GM18507 (cell line): Measurements from ENCODE around the gene IFNGR1.

Experiments
- DNase-seq: peaks from one replicate; pipeline ENCODE4 v3.0.0; 2011; ENCODE audit warnings: low read depth; ENCODE audit not compliant: insufficient read length; ENCODE audit errors: extremely low spot score
- FAIRE-seq: peaks from 2 replicates; lab custom pipeline; 2011; peaks lifted over from hg19 to GRCh38; lab: Jason Lieb, UNC

Gene IFNGR1

GRCh38 chr6:137237413-137238170 is 18.4 kb upstream of the IFNGR1 start:
- DNase-seq (no peak), FAIRE-seq (no peak)

DNA sequence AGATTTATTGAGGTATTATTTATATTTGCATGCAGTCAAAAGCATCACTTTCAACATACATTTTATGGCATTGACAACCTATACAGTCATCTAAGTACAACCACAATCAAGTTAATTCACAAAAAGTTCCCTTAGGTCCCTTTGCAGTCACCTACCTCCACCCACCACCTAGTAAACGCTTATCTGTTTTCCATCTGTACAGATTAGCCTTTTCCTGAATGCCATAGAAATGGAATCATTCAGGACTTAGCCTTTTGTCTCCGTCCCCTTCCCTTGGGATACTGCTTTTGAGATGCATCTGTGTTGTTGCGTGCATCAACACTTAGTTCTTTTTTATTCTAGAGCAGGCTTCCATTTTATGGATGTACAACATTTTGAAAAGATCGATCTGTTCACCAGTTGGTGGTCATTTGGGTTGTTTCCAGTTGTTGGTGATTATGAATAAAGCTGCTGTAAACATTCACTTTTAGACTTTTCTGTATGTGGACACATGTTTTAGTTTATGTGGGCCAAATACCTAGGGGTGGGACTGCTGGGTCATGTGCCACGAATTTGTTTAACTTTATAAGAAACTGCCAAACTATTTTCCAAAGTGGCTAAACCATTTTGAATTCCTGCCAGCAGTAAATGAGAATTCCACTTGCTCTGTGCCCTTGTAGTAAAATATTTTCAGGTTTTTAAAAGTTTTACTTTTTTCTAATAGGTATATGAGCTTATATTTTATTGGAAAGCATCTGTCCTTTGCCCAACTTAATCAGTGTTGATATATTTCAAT is 17.6 kb upstream of the IFNGR1 start:
- DNase-seq, result no peak
- FAIRE-seq, result no peak

DNA sequence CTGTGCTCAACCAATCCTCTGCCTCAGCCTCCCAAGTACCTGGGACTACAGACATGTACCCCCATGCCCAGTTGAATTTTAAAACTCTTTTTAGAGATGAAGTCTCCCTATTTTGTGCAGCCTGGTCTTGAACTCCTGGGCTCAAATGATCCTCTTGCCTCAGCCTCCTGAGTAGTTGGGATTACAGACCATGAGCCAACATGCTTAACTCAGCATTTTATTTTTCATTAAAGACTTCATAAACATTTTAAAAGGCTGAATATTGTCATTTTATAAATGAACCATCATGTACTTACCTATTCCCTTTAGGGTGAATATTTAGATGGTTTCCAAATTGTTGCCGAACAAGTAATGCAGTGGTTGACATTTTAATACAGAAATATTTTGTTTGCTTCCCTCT is 16.5 kb upstream of the IFNGR1 start:
- no peak for FAIRE-seq
- no peak for DNase-seq

GRCh38 chr6:137233911-137234863 is 15.0 kb upstream of the IFNGR1 start:
- peak; percentile 84 for FAIRE-seq
- DNase-seq, result no peak

GRCh38 chr6:137231895-137232294 is 12.7 kb upstream of the IFNGR1 start:
- FAIRE-seq, result peak; percentile 70
- no peak for DNase-seq

GRCh38 chr6:137230956-137231555 is 11.9 kb upstream of the IFNGR1 start:
- DNase-seq (no peak), FAIRE-seq (no peak)

DNA sequence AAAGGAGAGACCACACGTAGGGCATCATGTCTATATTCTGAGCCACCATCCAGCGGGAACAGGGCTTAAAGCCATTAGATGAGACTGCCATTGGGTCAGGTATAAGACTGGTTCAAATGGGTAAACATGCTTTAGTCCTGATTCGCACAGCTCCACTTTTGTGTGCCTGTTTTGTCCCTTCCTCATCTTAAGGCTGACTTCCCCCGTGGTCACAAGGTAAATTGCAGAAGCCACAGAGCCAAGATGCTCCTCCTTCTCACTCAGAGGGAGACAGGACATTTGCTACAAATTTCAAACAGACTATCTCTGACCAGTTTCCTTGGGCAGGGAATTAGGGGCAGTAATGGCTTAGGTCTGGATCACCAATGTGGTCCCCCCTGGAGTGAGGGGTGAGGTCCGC is 11.4 kb upstream of the IFNGR1 start:
- peak; percentile 12 for FAIRE-seq

DNA sequence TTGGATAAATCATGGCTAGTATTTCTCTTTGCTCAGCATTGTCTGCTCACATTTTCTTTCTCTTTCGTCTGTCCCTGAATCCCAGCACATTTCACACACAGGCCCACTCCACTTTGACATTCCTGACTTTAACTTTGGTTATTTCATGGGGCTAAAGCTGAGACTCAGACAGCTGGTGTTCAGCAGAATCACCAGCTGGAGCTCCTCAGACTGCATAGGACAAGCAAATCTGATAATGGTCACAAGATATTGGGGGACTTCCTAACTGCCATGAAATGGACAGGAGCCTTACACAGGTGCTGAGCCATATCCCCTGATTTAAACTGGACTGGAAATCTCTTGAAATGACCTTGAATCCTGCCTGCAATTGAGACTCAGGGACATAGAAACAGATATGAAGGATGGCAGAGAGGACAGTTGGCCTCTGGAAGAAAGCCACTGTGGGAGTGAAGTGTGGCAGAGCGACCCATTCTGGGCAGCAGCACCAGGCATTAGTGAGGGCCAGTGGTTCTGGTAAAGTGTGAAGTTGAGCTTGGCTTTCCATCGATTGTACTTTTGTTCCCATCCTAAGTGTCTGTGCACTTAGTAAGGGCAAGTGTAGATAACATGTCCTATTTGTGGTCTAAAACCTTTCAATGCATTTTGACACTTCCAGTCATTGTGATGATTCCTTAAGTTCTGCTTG is 10.0 kb upstream of the IFNGR1 start:
- FAIRE-seq, result peak; percentile 46
- DNase-seq, result no peak

More for the DNA sequence above, 11.4 kb upstream of the IFNGR1 start:
- DNase-seq, result no peak

- FAIRE-seq, result peak; percentile 73
- DNase-seq, result no peak
Observed at GRCh38 chr6:137227871-137228302, 8.7 kb upstream of the IFNGR1 start.

DNA sequence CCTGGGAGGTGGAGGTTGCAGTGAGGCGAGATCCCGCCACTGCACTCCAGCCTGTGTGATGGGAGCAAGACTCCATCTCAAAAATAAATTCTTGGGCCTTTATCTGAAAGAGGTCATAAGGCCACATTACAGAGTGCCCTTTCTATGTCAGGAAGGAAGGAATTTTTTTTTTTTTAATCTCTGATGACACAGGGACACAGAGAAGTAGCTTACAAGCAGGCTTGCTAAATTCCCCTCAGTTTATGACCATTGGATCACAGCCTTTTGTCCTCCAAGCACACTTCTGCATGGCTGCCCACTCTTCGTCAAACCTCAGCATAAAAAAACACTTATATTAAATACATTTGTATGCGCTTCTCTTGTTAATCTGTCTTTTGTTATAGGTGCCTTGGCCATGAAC is 7.5 kb upstream of the IFNGR1 start:
- DNase-seq (no peak), FAIRE-seq (no peak)

DNA sequence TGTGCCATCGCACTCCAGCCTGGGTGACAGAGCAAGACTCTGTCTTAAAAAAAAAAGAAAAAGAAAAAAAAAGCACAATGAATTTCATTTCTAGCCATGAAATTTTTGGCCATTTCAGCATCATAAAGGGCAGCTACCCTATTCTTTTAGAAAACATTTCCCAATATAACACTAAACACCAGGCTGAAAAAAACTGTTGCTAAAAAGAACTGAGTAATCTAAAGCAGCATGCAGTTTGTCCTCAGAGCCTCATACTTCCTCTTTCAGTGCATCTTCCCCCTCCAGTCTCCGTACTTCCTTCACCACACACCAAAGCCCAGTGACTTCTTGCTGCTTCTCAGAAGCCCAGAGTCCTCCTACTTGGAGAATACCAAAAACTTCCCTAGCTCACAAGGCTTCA is 5.6 kb upstream of the IFNGR1 start:
- FAIRE-seq (peak; percentile 90), DNase-seq (no peak)

- FAIRE-seq (peak; percentile 60), DNase-seq (no peak)
Observed at GRCh38 chr6:137223370-137224131, 4.4 kb upstream of the IFNGR1 start.

GRCh38 chr6:137222381-137222780 is 3.2 kb upstream of the IFNGR1 start:
- FAIRE-seq (no peak), DNase-seq (no peak)

- no peak for FAIRE-seq
- DNase-seq, result no peak
Observed at GRCh38 chr6:137219664-137220252, 573 bp upstream of the IFNGR1 start.

DNA sequence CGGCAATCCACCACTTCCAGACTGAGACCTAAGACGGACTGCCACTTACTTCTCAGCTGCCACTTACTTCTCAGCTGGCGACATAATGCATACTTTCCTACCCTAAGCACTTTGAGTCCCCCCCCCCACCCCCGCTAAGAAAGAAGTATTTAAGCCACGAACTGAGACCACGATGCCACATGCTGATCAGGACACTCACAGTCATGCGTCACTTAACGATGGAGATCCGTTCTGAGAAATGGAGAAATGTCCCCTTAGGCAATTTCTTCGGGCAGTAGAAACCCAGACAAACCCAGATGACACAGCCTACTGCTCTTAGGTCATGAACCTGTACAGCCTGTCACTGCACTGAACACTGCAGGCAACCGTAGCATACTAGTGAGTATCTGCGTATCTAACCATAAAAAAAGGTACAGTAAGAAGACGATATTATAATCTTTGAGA is 690 bp downstream of the IFNGR1 start:
- DNase-seq, result no peak

GRCh38 chr6:137217801-137218472 is 1.2 kb downstream of the IFNGR1 start:
- DNase-seq (no peak), FAIRE-seq (peak; percentile 82)

More for the DNA sequence above, 690 bp downstream of the IFNGR1 start:
- FAIRE-seq, result peak; percentile 66

GRCh38 chr6:137216875-137217553 is 2.2 kb downstream of the IFNGR1 start:
- FAIRE-seq (no peak), DNase-seq (no peak)
